NOMO-1 (cell line): Measurements from ENCODE around the gene LTA.
"Not testable (repeated sequence)": the region's sequence is repeated elsewhere in the genome, so short reads cannot be mapped to it uniquely, and the experiment has no call there.

Source experiments
- DNase-seq, 2 experiments: peaks; one replicate each; lab custom pipeline; 2025; ENCODE audit not compliant: unreplicated experiment in 2 of 2; lab: John Stamatoyannopoulos, UW

The LTA gene

GRCh38 chr6:31586008-31586407, 13.9 kb downstream of the LTA start, which contains the start of gene LST1:
Gene LST1, plus strand, starts transcription at chr6:31586277. Its CDS starts 1,023 bp downstream, at chr6:31587300.
- peak; percentile 86 to 88 for DNase-seq

GRCh38 chr6:31586599-31587281, 14.7 kb downstream of the LTA start:
- peak; percentile 88 to 90 for DNase-seq

- DNase-seq, result no peak
These were observed 16.0 kb downstream of the LTA start for GRCh38 chr6:31587791-31588777.

DNA sequence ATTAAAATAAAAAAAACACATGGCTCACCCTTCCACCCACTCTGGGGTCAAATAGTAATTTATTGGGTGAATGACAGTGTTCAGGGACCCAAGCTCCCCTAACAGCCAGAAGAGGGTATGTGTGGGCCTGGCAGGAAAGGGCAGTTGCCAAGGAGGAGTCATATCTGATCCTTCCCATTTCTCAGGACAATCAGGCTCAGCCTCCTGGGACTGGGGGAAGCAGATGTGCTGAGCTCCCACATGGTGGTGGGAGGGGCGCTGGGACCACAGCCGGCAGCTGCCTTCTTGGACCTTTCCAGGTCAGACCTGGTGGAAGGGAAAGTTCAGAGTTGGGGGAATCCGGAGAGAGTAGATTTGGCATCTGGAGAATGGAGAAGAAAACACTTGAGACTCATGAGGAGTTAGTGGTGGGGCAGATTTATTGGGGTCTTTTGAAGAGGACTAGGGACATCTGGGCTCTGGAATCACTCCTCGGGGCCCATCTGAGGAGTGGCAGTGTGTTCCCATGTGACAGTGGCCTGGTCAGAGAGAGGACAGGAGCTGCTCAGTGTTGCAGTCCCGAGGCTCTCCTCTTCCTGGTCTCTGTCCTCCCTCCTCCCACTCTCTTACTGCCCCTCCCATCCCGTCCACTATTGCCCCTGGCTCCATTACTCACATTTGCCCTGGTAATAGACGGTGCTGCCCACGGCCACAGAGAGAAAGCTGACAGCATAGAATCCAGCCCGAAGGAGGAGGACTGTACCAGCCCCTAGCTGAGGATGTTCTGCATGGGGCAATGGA, 17.0 kb downstream of the LTA start:
- DNase-seq, result no peak

DNA sequence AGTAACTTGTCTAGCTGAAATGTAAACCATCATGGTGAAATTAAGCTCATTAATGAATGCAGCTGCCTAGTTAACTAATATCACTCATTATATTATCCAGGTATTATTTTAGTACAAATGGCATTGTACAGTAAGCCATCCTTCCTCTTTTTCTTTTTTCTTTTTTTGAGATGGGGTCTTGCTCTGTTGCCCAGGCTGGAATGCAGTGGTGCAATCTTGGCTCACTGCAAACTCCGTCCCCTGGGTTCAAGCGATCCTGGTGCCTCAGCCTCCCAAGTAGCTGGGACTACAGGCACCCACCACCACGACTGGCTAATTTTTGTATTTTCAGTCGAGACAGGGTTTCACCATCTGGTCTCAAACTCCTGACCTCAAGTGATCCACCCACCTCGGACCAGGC, 18.6 kb downstream of the LTA start:
- DNase-seq, result not testable (repeated sequence)

DNA sequence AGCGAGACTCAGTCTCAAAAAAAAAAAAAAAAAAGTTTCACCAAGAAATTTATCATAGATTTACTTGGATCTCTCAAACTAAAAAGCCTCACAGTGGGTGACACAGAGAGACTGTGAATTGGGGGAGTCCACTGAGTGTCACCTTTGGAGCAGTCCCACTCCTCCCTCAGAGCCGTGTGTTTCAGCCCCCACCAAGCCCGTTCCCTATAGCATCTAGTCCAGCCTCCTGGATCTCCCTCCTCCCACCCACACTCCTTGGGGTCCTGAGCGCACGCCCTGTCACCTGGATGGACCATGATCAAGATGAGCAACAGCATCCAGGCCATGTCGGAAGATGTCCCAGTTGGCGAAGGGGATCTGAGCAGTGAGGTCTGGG, 20.3 kb downstream of the LTA start:
- DNase-seq, result no peak

DNA sequence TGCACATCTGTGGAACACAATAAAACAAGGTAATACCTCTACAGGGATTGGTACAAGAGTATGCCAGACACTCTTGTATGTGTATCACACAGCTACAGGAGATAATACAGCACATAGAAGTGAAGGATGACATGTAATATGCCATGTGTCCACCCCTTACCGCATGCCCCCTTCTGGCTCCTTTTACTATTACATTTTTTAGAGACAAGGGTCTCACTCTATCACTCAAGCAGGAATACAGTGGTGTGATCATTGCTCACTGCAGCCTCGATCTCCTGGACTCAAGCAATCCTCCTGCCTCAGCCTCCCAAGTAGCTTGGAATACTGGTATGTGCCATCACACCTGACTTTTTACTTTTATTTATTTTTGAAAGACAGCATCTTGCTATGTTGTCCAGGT, 24.9 kb downstream of the LTA start:
- DNase-seq, result peak; percentile 70 to 80

- no peak for DNase-seq
These were observed 35.2 kb downstream of the LTA start for GRCh38 chr6:31607317-31607716.

DNA sequence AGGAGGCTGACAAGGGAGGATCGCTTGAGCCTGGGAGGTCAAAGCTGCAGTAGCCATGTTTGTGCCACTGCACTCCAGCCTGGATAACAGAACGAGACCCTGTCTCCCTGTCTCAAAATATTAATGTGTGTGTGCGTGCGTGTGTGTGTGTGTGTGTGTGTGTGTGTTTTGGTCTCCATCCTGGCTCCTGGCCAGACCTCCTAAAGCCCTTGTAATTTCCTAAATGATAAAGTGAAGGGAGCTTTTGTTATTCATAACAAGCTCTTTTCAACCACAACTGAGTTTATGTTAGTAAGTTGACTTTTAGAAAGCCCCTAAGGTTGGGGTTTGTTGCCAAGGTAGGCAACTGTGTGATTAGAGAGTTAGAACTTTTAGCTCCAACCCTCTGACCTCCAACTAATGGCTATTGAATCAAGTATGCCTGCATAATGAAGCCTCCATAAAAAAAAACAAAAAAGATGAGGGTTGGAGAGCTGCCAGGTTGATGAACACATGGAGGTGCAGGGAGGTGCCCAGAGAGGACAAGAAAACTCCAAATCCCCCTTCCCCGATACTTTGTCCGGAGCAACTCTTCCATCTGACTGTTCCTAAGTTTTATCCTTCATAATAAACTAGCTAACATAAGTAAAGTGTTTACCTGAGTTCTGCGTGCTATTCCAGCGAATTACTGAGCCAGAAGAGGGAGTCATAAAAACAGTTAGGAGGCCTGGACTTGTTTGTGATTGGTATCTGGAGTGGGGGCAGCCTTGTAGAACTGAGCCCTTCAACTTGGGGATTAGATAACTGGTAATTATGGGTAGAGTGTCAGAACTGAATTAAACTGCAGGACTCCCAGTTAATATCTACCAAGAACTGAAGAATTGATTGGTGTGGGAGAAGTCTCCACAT, 37.7 kb downstream of the LTA start:
- DNase-seq, result no peak

GRCh38 chr6:31610968-31611367, 38.9 kb downstream of the LTA start:
- DNase-seq, result no peak

- peak; percentile 47 to 67 for DNase-seq
These were observed 42.1 kb downstream of the LTA start for GRCh38 chr6:31614075-31614619.

DNA sequence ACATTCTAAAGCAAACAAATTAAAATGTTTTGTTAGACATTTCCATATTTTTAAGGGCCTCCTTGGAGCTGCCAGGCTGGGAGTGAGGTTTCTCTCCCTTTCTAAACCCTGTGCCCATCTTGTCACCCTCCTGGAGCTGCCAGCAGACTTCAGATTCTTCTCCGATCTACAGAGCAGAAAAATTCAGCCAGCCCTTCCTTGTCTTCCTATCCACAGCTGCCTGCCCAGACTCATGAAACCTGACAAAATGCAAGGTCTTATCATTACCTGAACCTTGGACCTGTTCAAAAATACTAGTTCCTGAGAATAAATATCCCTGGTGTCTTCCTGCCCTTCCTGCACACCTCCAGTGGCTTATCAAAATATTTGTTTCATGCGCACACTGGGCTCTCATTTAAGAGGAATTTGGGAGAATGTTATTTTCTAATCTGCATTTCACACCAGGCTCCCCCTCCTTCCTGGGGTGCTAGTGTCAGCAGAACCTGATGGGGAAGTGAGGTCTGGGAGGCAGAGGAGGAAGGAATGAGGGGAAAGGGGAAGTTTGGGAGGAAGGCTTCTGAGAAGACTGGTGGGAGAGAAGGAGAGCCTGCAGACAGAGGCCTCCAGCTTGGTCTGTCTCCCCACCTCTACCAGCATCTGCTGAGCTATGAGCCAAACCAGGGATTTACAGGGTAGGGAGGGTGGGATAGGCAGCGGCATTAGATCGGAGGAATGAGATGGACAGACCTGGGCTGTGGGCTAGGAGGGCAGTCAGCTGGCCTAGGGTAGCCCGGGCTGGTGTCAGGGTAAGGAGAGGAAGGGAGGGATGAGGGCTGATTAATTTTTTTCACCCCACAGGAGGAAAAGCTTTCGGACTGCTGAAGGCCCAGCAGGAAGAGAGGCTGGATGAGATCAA, 42.8 kb downstream of the LTA start, which contains the start of gene AIF1:
Gene AIF1, plus strand, starts transcription at position 551 of the 895 bp plus-strand sequence. Its CDS starts 96 bp downstream, at position 647.
- DNase-seq, result peak in 1 of 2 experiments; percentile 67

GRCh38 chr6:31615748-31616147, 43.7 kb downstream of the LTA start:
- peak; percentile 91 to 92 for DNase-seq

- DNase-seq, result no peak
These were observed 44.9 kb downstream of the LTA start for GRCh38 chr6:31617010-31617409.

DNA sequence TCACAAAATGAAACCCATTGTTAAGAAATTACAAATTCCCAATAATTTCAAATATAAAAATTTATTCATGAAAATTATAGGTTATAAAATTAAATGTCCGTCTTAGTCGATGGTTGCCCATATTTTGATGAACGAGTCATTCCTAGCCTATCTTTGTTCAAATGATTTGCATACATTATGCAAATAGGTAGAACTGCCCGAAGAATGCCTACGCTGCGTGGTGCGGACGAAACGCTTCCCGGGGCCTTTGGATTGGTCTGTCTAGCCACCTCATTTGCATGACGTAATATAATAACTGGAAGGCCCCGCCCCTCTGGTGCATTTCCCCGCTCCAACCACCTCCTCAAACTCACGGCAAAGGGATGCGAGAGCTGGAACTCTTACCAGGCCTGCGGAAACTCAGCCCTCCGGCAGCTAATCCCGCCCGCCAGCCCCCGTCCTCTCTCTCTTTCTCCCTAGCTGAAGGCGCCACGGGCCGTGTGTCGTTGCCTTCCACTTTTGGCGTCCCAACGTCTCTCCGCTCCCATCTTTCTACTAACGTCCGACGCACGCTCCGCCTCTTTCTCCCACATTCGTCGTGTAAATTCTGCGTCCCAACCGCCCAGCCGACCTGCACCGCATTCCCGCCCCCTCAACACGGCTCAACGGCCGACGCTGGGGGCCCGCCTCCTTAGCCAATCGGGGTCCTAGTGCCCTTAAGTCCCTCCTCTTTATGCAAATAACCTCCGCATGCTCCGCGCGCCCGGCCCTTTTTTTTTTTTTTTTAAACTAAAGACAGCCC, 47.9 kb downstream of the LTA start:
- peak; percentile 99 for DNase-seq

DNA sequence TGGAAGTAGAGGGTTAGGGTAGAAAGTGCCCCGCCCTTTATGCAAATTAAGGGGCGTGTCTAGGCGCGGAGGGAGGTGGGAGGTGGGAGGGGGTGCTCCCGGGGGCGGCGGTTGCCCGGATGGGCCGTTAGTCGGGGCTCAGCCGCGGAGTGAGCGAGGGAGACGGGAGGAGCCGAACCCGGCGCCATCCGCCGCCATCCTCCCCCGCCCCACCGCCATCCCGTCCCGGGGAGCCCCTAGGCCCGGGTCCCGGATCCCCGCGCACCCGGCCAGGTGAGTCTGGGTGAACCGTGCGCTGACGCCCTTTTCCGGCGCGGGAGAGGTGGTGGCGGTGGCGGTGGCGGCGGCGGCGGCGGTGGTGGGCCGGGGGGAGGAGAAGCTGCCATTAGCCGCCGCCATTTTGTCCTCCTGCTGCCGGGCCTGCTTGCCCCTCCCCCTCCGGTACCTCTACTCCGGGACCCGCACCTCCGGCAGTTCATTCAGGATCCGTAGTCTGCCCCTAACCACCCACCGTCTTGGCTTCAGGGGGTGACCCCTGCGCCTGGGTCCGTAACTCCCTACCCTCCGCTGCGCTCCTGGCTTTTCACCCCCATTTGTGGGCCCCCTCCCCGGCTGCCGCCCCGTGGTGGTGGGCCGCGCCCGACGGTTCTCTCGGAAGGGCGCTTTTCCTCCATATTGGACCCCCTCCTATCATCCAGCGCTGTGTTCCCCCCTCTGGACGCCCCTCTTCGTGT, 48.7 kb downstream of the LTA start, which contains the start of gene PRRC2A:
Gene PRRC2A, plus strand, starts transcription at position 130 of the 734 bp plus-strand sequence. CDS start 2,075 bp downstream, outside the sequence.
- DNase-seq, result peak; percentile 66 to 69
